Left ventricle myocardium inferior (tissue), 1 donor: ENCODE measurements around the gene C8B. TPM values are rescaled to one million over a fixed set of nuclear protein-coding genes. Genes with fewer than 3 reads are reported as not detected.
A peak's percentile ranks its signal among the peaks of the same experiment; 100 is the strongest.

Experiments used
- DNase-seq: peaks from one replicate; pipeline ENCODE4 v3.0.0-alpha.2; 2020
- H3K27ac ChIP-seq: fragments of 200-600 bp; replicated peaks from 2 replicates; pipeline ENCODE4 v1.8.0; 2021
- H3K27me3 ChIP-seq: fragments of 200-600 bp; 2 replicates; pipeline ENCODE4 v1.8.0; 2021; ENCODE audit warnings: low read depth
- H3K36me3 ChIP-seq: fragments of 200-600 bp; 2 replicates; pipeline ENCODE4 v1.8.0; 2021
- H3K4me1 ChIP-seq: fragments of 200-600 bp; 2 replicates; pipeline ENCODE4 v1.8.0; 2021
- H3K4me3 ChIP-seq: fragments of 200-600 bp; 2 replicates; pipeline ENCODE4 v1.8.0; 2021; ENCODE audit warnings: mild to moderate bottlenecking, moderate library complexity
- H3K9me3 ChIP-seq: fragments of 200-600 bp; replicated peaks from 2 replicates; pipeline ENCODE4 v1.8.0; 2021
- CTCF ChIP-seq: fragments of 200-600 bp; IDR thresholded peaks from 2 replicates; pipeline ENCODE4 v1.8.0; 2021; ENCODE audit warnings: antibody characterized with exemption, mild to moderate bottlenecking, borderline replicate concordance
- intact Hi-C: fragments of 100-400 bp; cut with micrococcal nuclease; formaldehyde crosslinking; loops from one replicate; pipeline ENCODE4 v1.11.0; 2022
- total RNA-seq: library from RNA; stranded (reverse); fragmentation: NEBNext Ultra II Directional; extraction: Animal tissue kit (Norgen Biotek cat#: 25700); gene quantifications from one replicate; pipeline ENCODE4 v1.2.1, GENCODE V29; 2021
- donor health status: DM: no; HTN: yes; CAD: no; lungs with severe emphysema.

Gene C8B
- total RNA-seq, 1 donor from 2014 or later = not detected

DNA sequence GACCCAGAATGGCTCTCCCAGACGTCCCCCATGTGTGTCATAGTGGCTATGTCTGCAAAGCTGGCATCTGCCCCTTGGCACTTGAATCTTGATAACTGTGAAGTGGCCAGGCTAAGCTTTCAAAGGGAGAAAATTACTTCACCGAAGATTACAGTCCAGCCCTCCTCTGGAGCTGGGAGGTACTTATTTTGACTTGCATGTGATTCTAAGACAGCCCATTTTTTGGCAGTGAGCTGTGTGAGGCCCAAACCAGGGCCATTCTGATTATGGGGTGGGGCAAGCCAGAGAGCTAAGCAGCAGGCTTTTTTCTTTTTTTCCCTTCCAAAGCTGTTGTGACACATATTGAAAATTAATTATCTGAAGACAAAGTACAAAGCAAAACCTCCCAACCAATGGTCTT, 42.1 kb upstream of the C8B start:
- Histone ChIP-seq H3K4me1 (peaks cover 16% of the 10 kb centered on the region), H3K9me3 (no peaks in the 10 kb centered on the region), H3K36me3 (no peaks in the 10 kb centered on the region), H3K4me3 (no peak overlapping the region), H3K27ac (no peak overlapping the region), H3K27me3 (no peaks in the 10 kb centered on the region)
- intact Hi-C loops = no loop called here
- peak; percentile 20 for TF ChIP-seq CTCF
- DNase-seq = no peak

- no peak for TF ChIP-seq CTCF
Measured at GRCh38 chr1:57007472-57007871, 41.7 kb upstream of the C8B start.

DNA sequence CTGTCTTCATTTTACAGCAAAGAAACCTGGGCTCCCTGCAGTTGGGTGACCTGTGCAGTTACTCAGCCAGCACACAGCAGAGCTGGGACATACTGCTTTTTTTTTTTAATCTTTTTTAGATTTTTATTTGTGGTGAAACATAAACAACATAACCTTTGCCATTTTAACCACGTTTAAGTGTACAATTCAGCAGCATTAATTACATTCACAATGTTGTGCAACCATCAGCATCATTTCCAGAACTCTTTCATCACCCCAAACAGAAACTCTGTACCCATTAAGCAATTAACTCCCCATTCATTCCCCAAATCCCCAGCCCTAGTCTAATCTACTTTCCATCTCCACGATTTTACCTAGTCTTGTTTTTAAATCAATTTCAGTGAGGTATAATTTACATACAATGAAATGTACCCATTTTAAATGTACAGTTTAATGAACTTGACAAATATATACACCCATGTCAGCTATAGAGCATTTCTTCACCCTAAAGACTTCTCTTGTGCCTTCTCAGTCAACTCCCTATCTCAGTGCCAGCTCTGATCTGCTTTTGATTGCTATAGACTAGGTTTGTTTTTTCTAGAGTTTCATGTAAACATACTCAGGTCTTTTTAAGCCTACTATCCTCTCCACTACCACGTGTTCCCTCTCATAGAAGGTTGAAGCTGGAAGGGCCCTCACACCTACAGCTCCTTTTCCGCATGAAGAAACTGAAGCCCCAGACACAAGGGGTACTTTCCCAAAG, 37.8 kb upstream of the C8B start:
- Histone ChIP-seq H3K27ac (no peak overlapping the region), H3K36me3 (no peaks in the 10 kb centered on the region), H3K4me3 (no peak overlapping the region), H3K27me3 (no peaks in the 10 kb centered on the region), H3K9me3 (no peaks in the 10 kb centered on the region), H3K4me1 (peaks cover 10% of the 10 kb centered on the region)
- DNase-seq = no peak
- TF ChIP-seq CTCF = no peak
- intact Hi-C loops = no loop called here

More at GRCh38 chr1:57007472-57007871, 41.7 kb upstream of the C8B start:
- intact Hi-C loops = no loop called here
- Histone ChIP-seq H3K9me3 (no peaks in the 10 kb centered on the region), H3K27ac (no peak overlapping the region), H3K4me1 (peaks cover 12% of the 10 kb centered on the region), H3K4me3 (no peak overlapping the region), H3K36me3 (no peaks in the 10 kb centered on the region), H3K27me3 (no peaks in the 10 kb centered on the region)
- no peak for DNase-seq

DNA sequence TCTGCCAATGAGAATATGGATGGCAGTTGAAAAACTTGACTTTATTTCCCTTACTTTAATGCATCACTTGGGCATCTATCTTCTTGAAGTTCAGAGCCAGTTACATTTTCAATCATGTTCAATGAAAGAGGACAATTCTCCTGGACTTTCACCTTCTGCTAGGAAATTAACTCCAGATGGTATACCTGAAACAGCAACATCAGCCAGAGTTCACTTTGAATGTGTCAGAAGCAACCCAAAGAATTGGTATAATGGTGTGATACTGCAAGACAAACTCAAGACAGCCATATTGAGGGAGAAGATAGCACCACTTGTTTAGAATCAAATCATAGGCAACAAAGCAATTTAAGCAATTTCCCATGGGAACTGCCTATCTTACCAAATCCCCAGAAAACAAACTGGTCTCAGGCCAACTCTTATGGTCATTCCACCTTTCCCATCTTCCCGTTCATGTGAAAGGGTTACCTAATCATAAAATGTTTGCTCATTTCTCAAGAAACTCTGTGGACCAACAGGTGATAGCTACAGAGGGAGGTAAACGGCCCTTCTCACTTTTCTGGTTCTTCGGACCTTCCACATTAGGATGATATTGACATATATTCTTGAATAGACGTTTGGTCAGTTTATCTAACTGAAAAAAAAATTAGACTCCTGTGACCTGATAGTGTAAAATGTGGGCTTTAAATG, 29.7 kb upstream of the C8B start:
- no peak for DNase-seq
- no peak for TF ChIP-seq CTCF
- intact Hi-C loops = no loop called here
- no peak overlapping the region for H3K27ac ChIP-seq
- no peak overlapping the region for H3K4me3 ChIP-seq
- peaks cover 11% of the 10 kb centered on the region for H3K27me3 ChIP-seq
- H3K36me3 ChIP-seq = no peaks in the 10 kb centered on the region
- H3K4me1 ChIP-seq = peaks cover 8% of the 10 kb centered on the region
- no peaks in the 10 kb centered on the region for H3K9me3 ChIP-seq

DNA sequence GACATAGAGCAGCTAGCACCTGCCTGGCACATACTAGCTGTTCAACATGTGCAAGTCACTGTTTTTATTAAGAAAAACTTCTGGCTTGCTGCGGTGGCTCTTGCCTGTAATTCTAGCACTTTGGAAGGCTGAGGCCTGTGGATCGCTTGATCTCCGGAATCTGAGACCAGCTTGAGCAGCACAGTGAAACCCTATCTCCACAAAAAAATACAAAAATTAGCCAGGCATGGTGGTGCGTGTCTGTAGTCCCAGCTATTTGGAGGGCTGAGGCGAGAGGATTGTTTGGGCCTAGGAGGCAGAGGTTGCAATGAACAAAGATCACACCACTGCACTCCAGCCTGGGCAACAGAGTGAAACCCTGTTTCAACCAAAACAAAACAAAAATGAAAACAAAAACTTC, 27.7 kb upstream of the C8B start:
- intact Hi-C loops = no loop called here
- DNase-seq = no peak
- H3K27ac ChIP-seq = no peak overlapping the region
- peaks cover 11% of the 10 kb centered on the region for H3K27me3 ChIP-seq
- peaks cover 3% of the 10 kb centered on the region for H3K4me1 ChIP-seq
- no peak overlapping the region for H3K4me3 ChIP-seq
- no peak for TF ChIP-seq CTCF
- no peaks in the 10 kb centered on the region for H3K9me3 ChIP-seq
- no peaks in the 10 kb centered on the region for H3K36me3 ChIP-seq
